Lung (tissue), 12 donors: ENCODE results near the gene NLRC3. TPM values are rescaled to one million over a fixed set of nuclear protein-coding genes. Genes with fewer than 3 reads are reported as not detected.

Experiments
- ATAC-seq: fragments of 200-7000 bp; cut with Tn5 transposase; one replicate; pipeline ENCODE4 v1.9.1; 2020; ENCODE audit warnings: moderate number of reproducible peaks; ENCODE audit not compliant: insufficient read depth, low FRiP score
- DNase-seq, 3 donors: peaks; one replicate each; pipeline ENCODE4 v3.0.0-alpha.2; 2013 to 2017
- H3K27ac ChIP-seq, 2 donors: one replicate each; pipeline ENCODE4 v1.5.1; 2013; ENCODE audit warnings: mild to moderate bottlenecking in 2 of 2, moderate library complexity in 2 of 2, control low read depth in 1 of 2, inconsistent platforms in 1 of 2, low read depth in 1 of 2, low read length in 1 of 2
- H3K27me3 ChIP-seq, 3 donors: one replicate each; pipeline ENCODE4 v1.5.1; 2013; ENCODE audit warnings: low read length in 2 of 3; ENCODE audit not compliant: control insufficient read depth in 3 of 3, insufficient read depth in 3 of 3
- H3K36me3 ChIP-seq, 4 donors: one replicate each; pipeline ENCODE4 v1.5.1; 2013; ENCODE audit warnings: low read length in 4 of 4, mild to moderate bottlenecking in 1 of 4, moderate library complexity in 1 of 4; ENCODE audit not compliant: control insufficient read depth in 4 of 4, insufficient read depth in 4 of 4
- H3K4me1 ChIP-seq, 5 donors: one replicate each; pipeline ENCODE4 v1.5.1; 2013; ENCODE audit warnings: low read length in 5 of 5, mild to moderate bottlenecking in 2 of 5, moderate library complexity in 1 of 5; ENCODE audit not compliant: control insufficient read depth in 5 of 5, insufficient read depth in 5 of 5
- H3K4me3 ChIP-seq: one replicate; pipeline ENCODE4 v1.5.1; 2013; ENCODE audit warnings: mild to moderate bottlenecking, control low read depth, moderate library complexity
- H3K9ac ChIP-seq, 2 donors: one replicate each; pipeline ENCODE4 v1.5.1; 2013; ENCODE audit warnings: low read length in 2 of 2, control low read depth in 1 of 2; ENCODE audit not compliant: insufficient read depth in 1 of 2
- H3K9me3 ChIP-seq, 4 donors: one replicate each; pipeline ENCODE4 v1.5.1; 2013; ENCODE audit warnings: low read length in 3 of 4, mild to moderate bottlenecking in 1 of 4, moderate library complexity in 1 of 4; ENCODE audit not compliant: control insufficient read depth in 4 of 4, insufficient read depth in 3 of 4
- CTCF ChIP-seq: IDR thresholded peaks from 2 replicates; pipeline ENCODE4 v1.5.1; 2012; ENCODE audit warnings: mild to moderate bottlenecking; ENCODE audit errors: control extremely low read depth, extremely low read depth
- WGBS, 2 donors: extraction: QIAGEN DNeasy Blood & Tissue Kit; methylation state at CpG; one replicate each; pipeline ENCODE4 v1.1.7; 2013; 5-methylcytosine and 5-hydroxymethylcytosine counted together
- polyA plus RNA-seq, 2 donors: library from polyadenylated mRNA; stranded (reverse); fragments of 200-250 nt; gene quantifications; one replicate each; pipeline ENCODE4 v1.2.1, GENCODE V29; 2013
- total RNA-seq, 2 donors: library from RNA; depleted of rRNA in 1 of 2; stranded (reverse); fragments of >200 nt in 1 of 2; gene quantifications; one replicate each; pipeline ENCODE4 v1.2.1, GENCODE V29; 2014 to 2021
- donor health status: control.
- donor health status: control.
- donor health status: Bipolar disorder and iron deficiency.
- donor health status: healthy.
- donor health status: DM: yes; HTN: yes; CAD: no.

NLRC3 gene
- total and polyA plus RNA-seq, 4 donors, result 1.1 to 4.4 (median 2.5) TPM

- H3K9ac ChIP-seq, result no peak overlapping the region
- H3K9me3 ChIP-seq, result no peaks in the 10 kb centered on the region
- 96% methylated on average over 12 of the region's 12 CpGs for WGBS, 2 donors
- ATAC-seq (no peak), DNase-seq (no peak)
- no peaks in the 10 kb centered on the region for H3K27me3 ChIP-seq
- TF ChIP-seq CTCF, result no peak
- no peak overlapping the region for H3K27ac ChIP-seq
- no peak overlapping the region for H3K4me3 ChIP-seq
- no peaks in the 10 kb centered on the region for H3K4me1 ChIP-seq
- peaks cover 0 to 19% (median 12%) of the 10 kb centered on the region in 4 donors for H3K36me3 ChIP-seq
These were observed 21.0 kb upstream of the NLRC3 start for GRCh38 chr16:3598236-3598635.

GRCh38 chr16:3597676-3598075 lies 20.5 kb upstream of the NLRC3 start:
- Histone ChIP-seq H3K27me3 (no peaks in the 10 kb centered on the region), H3K36me3 (peaks cover 0 to 20% (median 11%) of the 10 kb centered on the region in 4 donors), H3K4me1 (no peaks in the 10 kb centered on the region), H3K4me3 (no peak overlapping the region), H3K9me3 (no peaks in the 10 kb centered on the region), H3K9ac (no peak overlapping the region), H3K27ac (no peak overlapping the region)
- DNase-seq (no peak), ATAC-seq (no peak)
- TF ChIP-seq CTCF, result no peak
- WGBS, 2 donors, result 95 to 96% methylated on average over 17 of the region's 17 CpGs

- Histone ChIP-seq H3K4me1 (peaks cover 0 to 3% (median 0%) of the 10 kb centered on the region in 5 donors), H3K27me3 (no peaks in the 10 kb centered on the region), H3K4me3 (no peak overlapping the region), H3K9me3 (no peaks in the 10 kb centered on the region), H3K27ac (no peak overlapping the region), H3K9ac (no peak overlapping the region), H3K36me3 (peaks cover 0 to 25% (median 12%) of the 10 kb centered on the region in 4 donors)
- DNase-seq, result no peak
- no peak for TF ChIP-seq CTCF
- ATAC-seq, result no peak
- 58 to 78% methylated on average over 10 of the region's 10 CpGs for WGBS, 2 donors
These were observed 20.0 kb upstream of the NLRC3 start for GRCh38 chr16:3597226-3597625.
